GM19043 (cell line): ENCODE measurements around the gene MPP1.

ENCODE experiments used
- ATAC-seq: cut with Tn5 transposase; IDR thresholded peaks from one replicate; pipeline ENCODE4 v1.9.1; 2021; ENCODE audit warnings: low read depth; ENCODE audit not compliant: unreplicated experiment

MPP1 gene

GRCh38 chrX:154813801-154814200, 8.5 kb upstream of the MPP1 start:
- no peak for ATAC-seq

GRCh38 chrX:154812341-154813101, 7.2 kb upstream of the MPP1 start:
- no peak for ATAC-seq

GRCh38 chrX:154809939-154810665, 4.8 kb upstream of the MPP1 start:
- ATAC-seq, result no peak

GRCh38 chrX:154806837-154807501, 1.7 kb upstream of the MPP1 start:
- ATAC-seq, result no peak

GRCh38 chrX:154805696-154806091, 409 bp upstream of the MPP1 start:
- ATAC-seq, result no peak

GRCh38 chrX:154804261-154804956, 876 bp downstream of the MPP1 start:
- no peak for ATAC-seq

GRCh38 chrX:154802947-154803346, 2.3 kb downstream of the MPP1 start:
- no peak for ATAC-seq

GRCh38 chrX:154800478-154801210, 4.6 kb downstream of the MPP1 start:
- no peak for ATAC-seq

- no peak for ATAC-seq
Measured at GRCh38 chrX:154799556-154800348, 5.5 kb downstream of the MPP1 start.

- no peak for ATAC-seq
Measured at GRCh38 chrX:154797006-154797405, 8.3 kb downstream of the MPP1 start.

GRCh38 chrX:154795016-154795415, 10.3 kb downstream of the MPP1 start:
- ATAC-seq, result no peak

GRCh38 chrX:154793084-154793795, 12.0 kb downstream of the MPP1 start:
- no peak for ATAC-seq

GRCh38 chrX:154791939-154792338, 13.3 kb downstream of the MPP1 start:
- ATAC-seq, result no peak

GRCh38 chrX:154791467-154791866, 13.8 kb downstream of the MPP1 start:
- ATAC-seq, result no peak

GRCh38 chrX:154785716-154786115, 19.6 kb downstream of the MPP1 start:
- ATAC-seq, result no peak

GRCh38 chrX:154784149-154784995, 20.9 kb downstream of the MPP1 start:
- no peak for ATAC-seq

GRCh38 chrX:154780968-154781367, 24.3 kb downstream of the MPP1 start:
- ATAC-seq, result no peak

- no peak for ATAC-seq
Measured at GRCh38 chrX:154779261-154779660, 26.0 kb downstream of the MPP1 start.
